H9 (cell line): Measurements from ENCODE around the gene RPS14. TPM values are rescaled to one million over a fixed set of nuclear protein-coding genes. Genes with fewer than 3 reads are reported as not detected.

ENCODE experiments used
- DNase-seq: peaks from one replicate; pipeline ENCODE4 v3.0.0-alpha.2; 2017
- H2AFZ ChIP-seq: one replicate; pipeline ENCODE4 v1.6.1; 2013; ENCODE audit warnings: mild to moderate bottlenecking, low read length, control low read depth, moderate library complexity
- H2AK5ac ChIP-seq: 2 replicates; pipeline ENCODE4 v1.6.1; 2013; ENCODE audit warnings: low read length, control low read depth, mixed read lengths; ENCODE audit not compliant: insufficient read length
- H2BK120ac ChIP-seq: one replicate; pipeline ENCODE4 v1.6.1; 2013; ENCODE audit warnings: low read depth, mild to moderate bottlenecking, low read length, control low read depth, inconsistent platforms; ENCODE audit not compliant: poor library complexity, severe bottlenecking
- H2BK12ac ChIP-seq: 2 replicates; pipeline ENCODE4 v1.6.1; 2013; ENCODE audit warnings: low read length, control low read depth, mixed read lengths, low read depth; ENCODE audit not compliant: insufficient read length
- H2BK15ac ChIP-seq: 2 replicates; pipeline ENCODE4 v1.6.1; 2013; ENCODE audit warnings: low read depth, low read length, control low read depth
- H2BK20ac ChIP-seq: one replicate; pipeline ENCODE4 v1.6.1; 2013; ENCODE audit warnings: low read depth, mild to moderate bottlenecking, low read length, control low read depth, inconsistent platforms; ENCODE audit not compliant: poor library complexity, severe bottlenecking
- H2BK5ac ChIP-seq: 2 replicates; pipeline ENCODE4 v1.6.1; 2013; ENCODE audit warnings: low read length, control low read depth, mixed read lengths; ENCODE audit not compliant: insufficient read length
- H3K14ac ChIP-seq: 2 replicates; pipeline ENCODE4 v1.6.1; 2013; ENCODE audit warnings: low read length, control low read depth; ENCODE audit not compliant: insufficient read depth
- H3K18ac ChIP-seq: 2 replicates; pipeline ENCODE4 v1.6.1; 2013; ENCODE audit warnings: low read depth, mild to moderate bottlenecking, mixed read lengths, low read length, control low read depth; ENCODE audit not compliant: insufficient read length
- H3K23ac ChIP-seq: 2 replicates; pipeline ENCODE4 v1.6.1; 2013; ENCODE audit warnings: low read length, control low read depth, mixed read lengths, low read depth; ENCODE audit not compliant: insufficient read length
- H3K23me2 ChIP-seq: 2 replicates; pipeline ENCODE4 v1.6.1; 2013; ENCODE audit warnings: low read depth, mild to moderate bottlenecking, mixed read lengths, low read length, control low read depth; ENCODE audit not compliant: insufficient read length, poor library complexity, severe bottlenecking
- H3K27ac ChIP-seq: 2 replicates; pipeline ENCODE4 v1.5.1; 2013; ENCODE audit warnings: low read length, control low read depth, mixed read lengths, low read depth; ENCODE audit not compliant: insufficient read length
- H3K27me3 ChIP-seq: 2 replicates; pipeline ENCODE4 v1.6.1; 2013; ENCODE audit warnings: low read length, control low read depth, inconsistent platforms; ENCODE audit not compliant: insufficient read depth
- H3K4ac ChIP-seq: 2 replicates; pipeline ENCODE4 v1.6.1; 2013; ENCODE audit warnings: low read depth, mild to moderate bottlenecking, control low read depth, inconsistent platforms, low read length, moderate library complexity
- H3K4me1 ChIP-seq: 2 replicates; pipeline ENCODE4 v1.6.1; 2013; ENCODE audit warnings: low read length, control low read depth, inconsistent platforms; ENCODE audit not compliant: insufficient read depth
- H3K4me2 ChIP-seq: 2 replicates; pipeline ENCODE4 v1.6.1; 2013; ENCODE audit warnings: low read length, control low read depth, mixed read lengths; ENCODE audit not compliant: insufficient read length, insufficient read depth
- H3K56ac ChIP-seq: 2 replicates; pipeline ENCODE4 v1.6.1; 2013; ENCODE audit warnings: low read depth, mild to moderate bottlenecking, mixed read lengths, low read length, control low read depth; ENCODE audit not compliant: insufficient read length
- H3K79me1 ChIP-seq: 2 replicates; pipeline ENCODE4 v1.6.1; 2013; ENCODE audit warnings: low read depth, mild to moderate bottlenecking, moderate library complexity, low read length, control low read depth, inconsistent platforms; ENCODE audit not compliant: insufficient read depth, poor library complexity, severe bottlenecking
- H3K79me2 ChIP-seq: 2 replicates; pipeline ENCODE4 v1.6.1; 2013; ENCODE audit warnings: low read length, control low read depth, inconsistent platforms; ENCODE audit not compliant: insufficient read depth
- H3K9ac ChIP-seq: 2 replicates; pipeline ENCODE4 v1.6.1; 2013; ENCODE audit warnings: low read length, control low read depth, mixed read lengths; ENCODE audit not compliant: insufficient read length; ENCODE audit errors: extremely low read depth
- H3K9me3 ChIP-seq: one replicate; pipeline ENCODE4 v1.6.1; 2013; ENCODE audit warnings: low read depth, low read length, inconsistent platforms; ENCODE audit not compliant: control insufficient read depth
- H3T11ph ChIP-seq: one replicate; pipeline ENCODE4 v1.6.1; 2013; ENCODE audit warnings: mild to moderate bottlenecking, low read length, control low read depth, inconsistent platforms
- H4K20me1 ChIP-seq: one replicate; pipeline ENCODE4 v1.6.1; 2013; ENCODE audit not compliant: control insufficient read depth, insufficient read length, insufficient read depth
- H4K5ac ChIP-seq: 2 replicates; pipeline ENCODE4 v1.6.1; 2013; ENCODE audit warnings: low read depth, mild to moderate bottlenecking, mixed read lengths, low read length, control low read depth; ENCODE audit not compliant: insufficient read length
- H4K8ac ChIP-seq: replicated peaks from 2 replicates; pipeline ENCODE4 v1.6.1; 2013; ENCODE audit warnings: low read length, control low read depth, mixed read lengths, low read depth; ENCODE audit not compliant: insufficient read length
- H4K91ac ChIP-seq: 2 replicates; pipeline ENCODE4 v1.6.1; 2013; ENCODE audit warnings: low read depth, mild to moderate bottlenecking, moderate library complexity, mixed read lengths, low read length, control low read depth; ENCODE audit not compliant: insufficient read length
- H3K27ac Mint-ChIP-seq, 3 experiments: 2 replicates in 2 of 3; 3 replicates in 1 of 3; pipeline ENCODE4 v1.8.0; 2020 to 2021; ENCODE audit warnings: mixed read lengths in 3 of 3, mild to moderate bottlenecking in 1 of 3, moderate library complexity in 1 of 3
- H3K27me3 Mint-ChIP-seq: 2 replicates; pipeline ENCODE4 v1.8.0; 2021; ENCODE audit warnings: low read depth, mild to moderate bottlenecking, moderate library complexity, mixed read lengths
- H3K36me3 Mint-ChIP-seq, 3 experiments: 2 replicates in 2 of 3; 3 replicates in 1 of 3; pipeline ENCODE4 v1.8.0; 2020 to 2021; ENCODE audit warnings: low read depth in 3 of 3, mixed read lengths in 3 of 3; ENCODE audit not compliant: insufficient read depth in 1 of 3
- H3K4me1 Mint-ChIP-seq, 2 experiments: 2 replicates each; pipeline ENCODE4 v1.8.0; 2020; ENCODE audit warnings: mixed read lengths in 2 of 2
- H3K4me3 Mint-ChIP-seq, 2 experiments: 2 replicates in 1 of 2; 3 replicates in 1 of 2; pipeline ENCODE4 v1.8.0; 2020 to 2021; ENCODE audit warnings: mild to moderate bottlenecking in 2 of 2, mixed read lengths in 2 of 2, moderate library complexity in 1 of 2
- H3K9me3 Mint-ChIP-seq, 2 experiments: 2 replicates in 1 of 2; 3 replicates in 1 of 2; pipeline ENCODE4 v1.8.0; 2020; ENCODE audit warnings: mild to moderate bottlenecking in 2 of 2, mixed read lengths in 2 of 2, moderate library complexity in 1 of 2
- WGBS: extraction: QIAGEN DNeasy Blood & Tissue Kit; methylation state at CpG from one replicate; pipeline ENCODE4 v1.1.7; 2013; ENCODE audit warnings: missing lambda C conversion rate, low lambda C conversion rate, mixed read lengths; ENCODE audit not compliant: insufficient read length; ENCODE audit errors: extremely low coverage; 5-methylcytosine and 5-hydroxymethylcytosine counted together
- total RNA-seq: library from RNA; stranded (reverse); gene quantifications from 2 replicates; pipeline ENCODE4 v1.2.1, GENCODE V29; 2021
- TF ChIP-seq, protein P1 (sequence below): fragments of 200-600 bp; sonication (generic); conservative IDR thresholded peaks from 3 replicates; pipeline ENCODE4 v1.8.0; 2021; ENCODE audit warnings: antibody characterized with exemption, mild to moderate bottlenecking

RPS14 gene
- total RNA-seq, 1 experiment from 2014 or later = 2,533 TPM

DNA sequence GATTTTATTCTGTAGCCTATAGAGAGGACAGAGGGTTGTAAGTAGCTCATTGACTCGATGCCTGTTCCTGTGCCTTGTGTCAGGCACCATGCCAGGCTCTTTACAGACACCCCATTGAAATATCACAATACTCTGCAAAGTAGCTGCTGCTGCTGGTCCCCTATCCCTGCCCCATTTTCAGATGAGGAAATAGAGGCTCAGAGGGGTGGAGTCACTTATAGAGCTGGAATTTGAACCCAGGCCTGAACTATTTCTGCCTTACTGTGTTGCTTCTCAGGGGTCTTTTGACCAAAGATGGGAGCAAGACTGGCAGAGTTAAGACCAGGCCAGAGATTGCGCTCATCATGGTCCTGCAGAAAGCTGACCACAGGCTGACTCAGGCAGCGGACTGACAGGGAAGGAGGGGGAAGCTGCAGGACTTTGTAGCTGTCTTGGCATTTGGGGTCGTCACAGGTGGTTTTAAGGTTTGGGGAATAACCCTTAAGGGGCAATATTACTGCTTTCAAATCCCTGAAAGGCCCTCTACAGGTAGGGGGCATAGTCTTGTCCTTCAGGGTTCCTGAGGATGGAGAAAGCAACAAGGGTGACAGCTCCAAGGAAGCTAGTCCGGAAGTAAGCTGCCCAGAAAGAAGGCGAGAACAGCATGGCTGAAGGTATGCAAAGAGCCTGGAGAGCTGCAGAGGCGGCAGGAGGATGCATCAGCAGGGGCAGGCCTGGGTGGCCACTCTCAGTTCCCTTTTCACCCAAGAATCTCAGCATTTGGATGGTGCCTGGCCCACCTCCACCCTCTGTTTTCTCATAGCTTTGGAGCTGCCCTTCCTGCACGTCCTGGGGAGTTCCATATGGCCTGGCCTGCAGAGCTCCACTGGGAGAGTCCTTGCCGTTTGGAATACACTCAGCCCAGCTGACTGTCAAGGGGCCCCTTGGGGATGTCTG is 40.1 kb upstream of the RPS14 start:
- Histone ChIP-seq H3K4me1 (peaks cover 19% of the 10 kb centered on the region), H3K56ac (no peak overlapping the region), H4K91ac (no peak overlapping the region), H3K23me2 (no peaks in the 10 kb centered on the region), H3K18ac (no peak overlapping the region), H4K20me1 (peaks cover 2% of the 10 kb centered on the region), H3K79me2 (peaks cover 34% of the 10 kb centered on the region; the same call in 1 of the 2 replicates), H2BK12ac (no peak overlapping the region), H3K4ac (no peak overlapping the region), H2BK120ac (no peak overlapping the region), H4K5ac (no peak overlapping the region), H3K9me3 (no peaks in the 10 kb centered on the region), H3T11ph (no peak overlapping the region), H3K9ac (no peak overlapping the region), H4K8ac (no peak overlapping the region), H3K14ac (no peak overlapping the region), H3K79me1 (peaks cover 10% of the 10 kb centered on the region), H3K27me3 (no peaks in the 10 kb centered on the region), H3K27ac (no peak overlapping the region), H3K4me2 (no peak overlapping the region), H3K23ac (no peak overlapping the region), H2BK5ac (no peak overlapping the region), H2AFZ (no peak overlapping the region), H2BK20ac (no peak overlapping the region), H2BK15ac (no peak overlapping the region), H2AK5ac (no peak overlapping the region)
- H3K9me3 Mint-ChIP-seq = no peaks in the 10 kb centered on the region
- no peaks in the 10 kb centered on the region for H3K27me3 Mint-ChIP-seq
- no CpG with 5 or more reads among the region's 9 CpGs for WGBS
- TF ChIP-seq, protein P1, sequence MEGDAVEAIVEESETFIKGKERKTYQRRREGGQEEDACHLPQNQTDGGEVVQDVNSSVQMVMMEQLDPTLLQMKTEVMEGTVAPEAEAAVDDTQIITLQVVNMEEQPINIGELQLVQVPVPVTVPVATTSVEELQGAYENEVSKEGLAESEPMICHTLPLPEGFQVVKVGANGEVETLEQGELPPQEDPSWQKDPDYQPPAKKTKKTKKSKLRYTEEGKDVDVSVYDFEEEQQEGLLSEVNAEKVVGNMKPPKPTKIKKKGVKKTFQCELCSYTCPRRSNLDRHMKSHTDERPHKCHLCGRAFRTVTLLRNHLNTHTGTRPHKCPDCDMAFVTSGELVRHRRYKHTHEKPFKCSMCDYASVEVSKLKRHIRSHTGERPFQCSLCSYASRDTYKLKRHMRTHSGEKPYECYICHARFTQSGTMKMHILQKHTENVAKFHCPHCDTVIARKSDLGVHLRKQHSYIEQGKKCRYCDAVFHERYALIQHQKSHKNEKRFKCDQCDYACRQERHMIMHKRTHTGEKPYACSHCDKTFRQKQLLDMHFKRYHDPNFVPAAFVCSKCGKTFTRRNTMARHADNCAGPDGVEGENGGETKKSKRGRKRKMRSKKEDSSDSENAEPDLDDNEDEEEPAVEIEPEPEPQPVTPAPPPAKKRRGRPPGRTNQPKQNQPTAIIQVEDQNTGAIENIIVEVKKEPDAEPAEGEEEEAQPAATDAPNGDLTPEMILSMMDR = no peak; the same call in 2 of the 3 replicates
- H3K27ac Mint-ChIP-seq = peak overlapping the region; percentile 4 to 81 (median 59); a peak in 5 of 7 replicates
- H3K4me3 Mint-ChIP-seq = peak overlapping the region in 1 of 2 experiments; percentile 60; a peak in 3 of 5 replicates
- peak; percentile 58 for DNase-seq
- H3K4me1 Mint-ChIP-seq = peaks cover 63 to 66% of the 10 kb centered on the region in 2 experiments
- peaks cover 2 to 9% (median 3%) of the 10 kb centered on the region in 3 experiments; a peak in 4 of 7 replicates for H3K36me3 Mint-ChIP-seq
